GM23338 (cell line): Measurements from ENCODE around the gene ENTR1. TPM values are rescaled to one million over a fixed set of nuclear protein-coding genes. Genes with fewer than 3 reads are reported as not detected.

Experiments
- ATAC-seq: fragments of 200-7000 bp; cut with Tn5 transposase; 3 replicates; pipeline ENCODE4 v1.9.1; 2020
- DNase-seq: peaks from one replicate; pipeline ENCODE4 v3.0.0-alpha.2; 2015; ENCODE audit warnings: low spot score
- H2AFZ ChIP-seq: fragments of 200-600 bp; sonication (generic); 2 replicates; pipeline ENCODE4 v1.8.0; 2016; ENCODE audit warnings: antibody characterized with exemption, mild to moderate bottlenecking, moderate library complexity
- H3F3A ChIP-seq: fragments of 200-600 bp; sonication (generic); replicated peaks from 2 replicates; pipeline ENCODE4 v1.8.0; 2017; ENCODE audit warnings: antibody characterized with exemption, mixed run types, low read depth
- H3K27ac ChIP-seq: fragments of 200-600 bp; sonication (generic); 2 replicates; pipeline ENCODE4 v1.6.1; 2016; ENCODE audit warnings: low read depth
- H3K27me3 ChIP-seq: fragments of 200-600 bp; sonication (generic); 2 replicates; pipeline ENCODE4 v1.8.0; 2016; ENCODE audit warnings: mild to moderate bottlenecking, mixed run types, moderate library complexity; ENCODE audit not compliant: insufficient read depth
- H3K36me3 ChIP-seq: fragments of 200-600 bp; sonication (generic); 2 replicates; pipeline ENCODE4 v1.8.0; 2016; ENCODE audit warnings: mild to moderate bottlenecking; ENCODE audit not compliant: insufficient read depth
- H3K4me1 ChIP-seq: fragments of 200-600 bp; sonication (generic); 2 replicates; pipeline ENCODE4 v1.8.0; 2016; ENCODE audit warnings: mild to moderate bottlenecking, moderate library complexity; ENCODE audit not compliant: insufficient read depth
- H3K4me2 ChIP-seq: fragments of 200-600 bp; sonication (generic); 2 replicates; pipeline ENCODE4 v1.7.1; 2017; ENCODE audit warnings: mixed run types
- H3K4me3 ChIP-seq: fragments of 200-600 bp; sonication (generic); 2 replicates; pipeline ENCODE4 v1.6.1; 2016; ENCODE audit warnings: mixed run types
- H3K79me2 ChIP-seq: fragments of 200-600 bp; sonication (generic); replicated peaks from 2 replicates; pipeline ENCODE4 v1.8.0; 2017; ENCODE audit warnings: mild to moderate bottlenecking; ENCODE audit not compliant: insufficient read depth
- H3K9me2 ChIP-seq: fragments of 200-600 bp; sonication (generic); 2 replicates; pipeline ENCODE4 v1.8.0; 2017; ENCODE audit not compliant: insufficient read depth
- H4K20me1 ChIP-seq: fragments of 200-600 bp; sonication (generic); replicated peaks from 2 replicates; pipeline ENCODE4 v1.8.0; 2017; ENCODE audit warnings: mild to moderate bottlenecking; ENCODE audit not compliant: insufficient read depth
- H3K27ac Mint-ChIP-seq: 2 replicates; pipeline ENCODE4 v1.8.0; 2020; ENCODE audit warnings: inconsistent platforms, mild to moderate bottlenecking, moderate library complexity, mixed read lengths
- H3K27me3 Mint-ChIP-seq: 3 replicates; pipeline ENCODE4 v1.8.0; 2022; ENCODE audit warnings: low read depth, mild to moderate bottlenecking, moderate library complexity, mixed read lengths, inconsistent platforms; ENCODE audit not compliant: insufficient read depth, poor library complexity
- H3K36me3 Mint-ChIP-seq: 3 replicates; pipeline ENCODE4 v1.8.0; 2021; ENCODE audit warnings: low read depth, mild to moderate bottlenecking, inconsistent platforms, moderate library complexity, mixed read lengths
- H3K4me1 Mint-ChIP-seq: 3 replicates; pipeline ENCODE4 v1.8.0; 2020; ENCODE audit warnings: mild to moderate bottlenecking, inconsistent platforms, mixed read lengths
- H3K4me3 Mint-ChIP-seq: 3 replicates; pipeline ENCODE4 v1.8.0; 2021; ENCODE audit warnings: moderate library complexity, mild to moderate bottlenecking, inconsistent platforms, mixed read lengths
- H3K9me3 Mint-ChIP-seq: 3 replicates; pipeline ENCODE4 v1.8.0; 2020; ENCODE audit warnings: moderate library complexity, mild to moderate bottlenecking, inconsistent platforms, mixed read lengths
- STAT1 ChIP-seq: IDR thresholded peaks from one replicate; pipeline ENCODE4 v1.6.1; 2016; ENCODE audit warnings: antibody characterized with exemption; ENCODE audit not compliant: unreplicated experiment
- ZNF114 ChIP-seq: fragments of 250-450 bp; sonication (Bioruptor Pico); IDR thresholded peaks from 2 replicates; pipeline ENCODE4 v1.5.0; 2020; ENCODE audit warnings: mild to moderate bottlenecking, moderate library complexity
- ZNF331 ChIP-seq: fragments of 250-450 bp; sonication (Bioruptor Pico); IDR thresholded peaks from 2 replicates; pipeline ENCODE4 v1.5.0; 2020; ENCODE audit warnings: low read depth, mild to moderate bottlenecking, moderate library complexity
- polyA plus RNA-seq: library from polyadenylated mRNA; unstranded; fragments of >200 nt; fragmentation: Nextera tagmentation; extraction: Ambion mirVana; gene quantifications from 2 replicates; pipeline ENCODE4 v1.2.1, GENCODE V29; 2016
- total RNA-seq: library from RNA; depleted of rRNA; stranded (reverse); fragments of >200 nt; shearing (Covaris generic); gene quantifications from 2 replicates; pipeline ENCODE4 v1.2.3, GENCODE V29; 2014
- TF ChIP-seq, protein P1 (sequence below): IDR thresholded peaks from one replicate; pipeline ENCODE4 v1.6.1; 2018; ENCODE audit warnings: antibody characterized with exemption; ENCODE audit not compliant: unreplicated experiment
- TF ChIP-seq, protein P2 (sequence below): fragments of 250-450 bp; sonication (Bioruptor Pico); IDR thresholded peaks from 2 replicates; pipeline ENCODE4 v1.5.0; 2020; ENCODE audit warnings: mild to moderate bottlenecking, moderate library complexity

The ENTR1 gene
- total and polyA plus RNA-seq, 2 experiments from 2014 or later: 25.6 to 91.9 TPM

DNA sequence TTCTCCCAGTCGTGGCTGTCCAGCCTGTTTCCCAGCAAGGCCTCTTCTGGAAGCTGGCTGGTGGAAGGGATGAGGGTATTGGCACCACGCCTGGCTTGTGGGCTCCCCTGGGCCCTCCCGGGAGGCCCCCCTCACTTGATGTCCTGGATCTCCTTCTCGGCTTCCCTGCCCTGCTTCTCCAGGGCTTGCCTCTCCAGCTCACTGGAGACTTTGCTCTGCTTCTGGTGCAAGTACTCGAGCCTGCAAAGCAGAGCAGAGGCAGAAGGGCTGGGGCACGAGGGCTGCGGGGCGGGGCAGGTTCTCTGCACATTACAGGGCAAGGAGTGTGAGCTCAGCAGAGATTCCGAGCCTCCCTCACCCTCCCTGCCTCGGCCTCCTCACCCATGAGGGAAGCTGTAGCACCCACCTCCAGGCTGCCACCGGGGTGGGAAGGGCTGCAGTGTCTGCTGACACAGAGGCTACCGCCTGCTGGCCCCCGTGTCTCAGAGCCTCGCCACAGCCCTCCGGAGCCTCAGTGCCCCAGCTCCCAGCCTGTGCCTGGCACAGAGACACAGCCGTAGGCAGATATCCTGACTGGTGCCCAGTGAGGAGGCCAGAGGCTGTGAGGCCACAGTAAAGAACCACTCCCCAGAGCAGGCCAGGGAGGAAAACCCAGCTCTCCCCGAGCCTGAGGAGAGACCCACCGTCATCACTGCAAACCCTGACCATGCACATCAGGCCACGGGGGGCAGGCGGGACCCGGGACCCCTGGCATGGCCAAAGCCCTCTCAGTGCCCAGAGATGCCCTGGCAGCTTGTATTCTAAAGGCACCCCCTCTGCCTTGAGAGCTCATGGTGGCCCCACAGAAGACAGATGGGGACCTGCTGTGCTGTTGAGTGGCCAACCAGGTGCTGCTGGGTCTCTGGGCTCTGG, 17.6 kb downstream of the ENTR1 start:
- H3K27me3 ChIP-seq: no peaks in the 10 kb centered on the region
- DNase-seq (no peak), ATAC-seq (no peak)
- peaks cover 22% of the 10 kb centered on the region for H3K36me3 ChIP-seq
- H4K20me1 ChIP-seq: peaks cover 17% of the 10 kb centered on the region
- H3K9me2 ChIP-seq: no peaks in the 10 kb centered on the region
- Mint-ChIP-seq H3K36me3 (peaks cover 70% of the 10 kb centered on the region), H3K9me3 (no peaks in the 10 kb centered on the region), H3K4me3 (no peak overlapping the region), H3K27ac (no peak overlapping the region), H3K4me1 (no peaks in the 10 kb centered on the region), H3K27me3 (no peaks in the 10 kb centered on the region)
- H3F3A ChIP-seq: 0 out of 2 replicates have a peak, but pooled peaks cover 4% of the 10 kb centered on the region
- no peak overlapping the region for H3K4me3 ChIP-seq
- no peaks in the 10 kb centered on the region for H3K4me1 ChIP-seq
- TF ChIP-seq ZNF114 (no peak), ZNF331 (CRISPR knock-in tag) (no peak), STAT1 (no peak)
- TF ChIP-seq, protein P1, sequence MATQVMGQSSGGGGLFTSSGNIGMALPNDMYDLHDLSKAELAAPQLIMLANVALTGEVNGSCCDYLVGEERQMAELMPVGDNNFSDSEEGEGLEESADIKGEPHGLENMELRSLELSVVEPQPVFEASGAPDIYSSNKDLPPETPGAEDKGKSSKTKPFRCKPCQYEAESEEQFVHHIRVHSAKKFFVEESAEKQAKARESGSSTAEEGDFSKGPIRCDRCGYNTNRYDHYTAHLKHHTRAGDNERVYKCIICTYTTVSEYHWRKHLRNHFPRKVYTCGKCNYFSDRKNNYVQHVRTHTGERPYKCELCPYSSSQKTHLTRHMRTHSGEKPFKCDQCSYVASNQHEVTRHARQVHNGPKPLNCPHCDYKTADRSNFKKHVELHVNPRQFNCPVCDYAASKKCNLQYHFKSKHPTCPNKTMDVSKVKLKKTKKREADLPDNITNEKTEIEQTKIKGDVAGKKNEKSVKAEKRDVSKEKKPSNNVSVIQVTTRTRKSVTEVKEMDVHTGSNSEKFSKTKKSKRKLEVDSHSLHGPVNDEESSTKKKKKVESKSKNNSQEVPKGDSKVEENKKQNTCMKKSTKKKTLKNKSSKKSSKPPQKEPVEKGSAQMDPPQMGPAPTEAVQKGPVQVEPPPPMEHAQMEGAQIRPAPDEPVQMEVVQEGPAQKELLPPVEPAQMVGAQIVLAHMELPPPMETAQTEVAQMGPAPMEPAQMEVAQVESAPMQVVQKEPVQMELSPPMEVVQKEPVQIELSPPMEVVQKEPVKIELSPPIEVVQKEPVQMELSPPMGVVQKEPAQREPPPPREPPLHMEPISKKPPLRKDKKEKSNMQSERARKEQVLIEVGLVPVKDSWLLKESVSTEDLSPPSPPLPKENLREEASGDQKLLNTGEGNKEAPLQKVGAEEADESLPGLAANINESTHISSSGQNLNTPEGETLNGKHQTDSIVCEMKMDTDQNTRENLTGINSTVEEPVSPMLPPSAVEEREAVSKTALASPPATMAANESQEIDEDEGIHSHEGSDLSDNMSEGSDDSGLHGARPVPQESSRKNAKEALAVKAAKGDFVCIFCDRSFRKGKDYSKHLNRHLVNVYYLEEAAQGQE: no peak
- TF ChIP-seq, protein P2, sequence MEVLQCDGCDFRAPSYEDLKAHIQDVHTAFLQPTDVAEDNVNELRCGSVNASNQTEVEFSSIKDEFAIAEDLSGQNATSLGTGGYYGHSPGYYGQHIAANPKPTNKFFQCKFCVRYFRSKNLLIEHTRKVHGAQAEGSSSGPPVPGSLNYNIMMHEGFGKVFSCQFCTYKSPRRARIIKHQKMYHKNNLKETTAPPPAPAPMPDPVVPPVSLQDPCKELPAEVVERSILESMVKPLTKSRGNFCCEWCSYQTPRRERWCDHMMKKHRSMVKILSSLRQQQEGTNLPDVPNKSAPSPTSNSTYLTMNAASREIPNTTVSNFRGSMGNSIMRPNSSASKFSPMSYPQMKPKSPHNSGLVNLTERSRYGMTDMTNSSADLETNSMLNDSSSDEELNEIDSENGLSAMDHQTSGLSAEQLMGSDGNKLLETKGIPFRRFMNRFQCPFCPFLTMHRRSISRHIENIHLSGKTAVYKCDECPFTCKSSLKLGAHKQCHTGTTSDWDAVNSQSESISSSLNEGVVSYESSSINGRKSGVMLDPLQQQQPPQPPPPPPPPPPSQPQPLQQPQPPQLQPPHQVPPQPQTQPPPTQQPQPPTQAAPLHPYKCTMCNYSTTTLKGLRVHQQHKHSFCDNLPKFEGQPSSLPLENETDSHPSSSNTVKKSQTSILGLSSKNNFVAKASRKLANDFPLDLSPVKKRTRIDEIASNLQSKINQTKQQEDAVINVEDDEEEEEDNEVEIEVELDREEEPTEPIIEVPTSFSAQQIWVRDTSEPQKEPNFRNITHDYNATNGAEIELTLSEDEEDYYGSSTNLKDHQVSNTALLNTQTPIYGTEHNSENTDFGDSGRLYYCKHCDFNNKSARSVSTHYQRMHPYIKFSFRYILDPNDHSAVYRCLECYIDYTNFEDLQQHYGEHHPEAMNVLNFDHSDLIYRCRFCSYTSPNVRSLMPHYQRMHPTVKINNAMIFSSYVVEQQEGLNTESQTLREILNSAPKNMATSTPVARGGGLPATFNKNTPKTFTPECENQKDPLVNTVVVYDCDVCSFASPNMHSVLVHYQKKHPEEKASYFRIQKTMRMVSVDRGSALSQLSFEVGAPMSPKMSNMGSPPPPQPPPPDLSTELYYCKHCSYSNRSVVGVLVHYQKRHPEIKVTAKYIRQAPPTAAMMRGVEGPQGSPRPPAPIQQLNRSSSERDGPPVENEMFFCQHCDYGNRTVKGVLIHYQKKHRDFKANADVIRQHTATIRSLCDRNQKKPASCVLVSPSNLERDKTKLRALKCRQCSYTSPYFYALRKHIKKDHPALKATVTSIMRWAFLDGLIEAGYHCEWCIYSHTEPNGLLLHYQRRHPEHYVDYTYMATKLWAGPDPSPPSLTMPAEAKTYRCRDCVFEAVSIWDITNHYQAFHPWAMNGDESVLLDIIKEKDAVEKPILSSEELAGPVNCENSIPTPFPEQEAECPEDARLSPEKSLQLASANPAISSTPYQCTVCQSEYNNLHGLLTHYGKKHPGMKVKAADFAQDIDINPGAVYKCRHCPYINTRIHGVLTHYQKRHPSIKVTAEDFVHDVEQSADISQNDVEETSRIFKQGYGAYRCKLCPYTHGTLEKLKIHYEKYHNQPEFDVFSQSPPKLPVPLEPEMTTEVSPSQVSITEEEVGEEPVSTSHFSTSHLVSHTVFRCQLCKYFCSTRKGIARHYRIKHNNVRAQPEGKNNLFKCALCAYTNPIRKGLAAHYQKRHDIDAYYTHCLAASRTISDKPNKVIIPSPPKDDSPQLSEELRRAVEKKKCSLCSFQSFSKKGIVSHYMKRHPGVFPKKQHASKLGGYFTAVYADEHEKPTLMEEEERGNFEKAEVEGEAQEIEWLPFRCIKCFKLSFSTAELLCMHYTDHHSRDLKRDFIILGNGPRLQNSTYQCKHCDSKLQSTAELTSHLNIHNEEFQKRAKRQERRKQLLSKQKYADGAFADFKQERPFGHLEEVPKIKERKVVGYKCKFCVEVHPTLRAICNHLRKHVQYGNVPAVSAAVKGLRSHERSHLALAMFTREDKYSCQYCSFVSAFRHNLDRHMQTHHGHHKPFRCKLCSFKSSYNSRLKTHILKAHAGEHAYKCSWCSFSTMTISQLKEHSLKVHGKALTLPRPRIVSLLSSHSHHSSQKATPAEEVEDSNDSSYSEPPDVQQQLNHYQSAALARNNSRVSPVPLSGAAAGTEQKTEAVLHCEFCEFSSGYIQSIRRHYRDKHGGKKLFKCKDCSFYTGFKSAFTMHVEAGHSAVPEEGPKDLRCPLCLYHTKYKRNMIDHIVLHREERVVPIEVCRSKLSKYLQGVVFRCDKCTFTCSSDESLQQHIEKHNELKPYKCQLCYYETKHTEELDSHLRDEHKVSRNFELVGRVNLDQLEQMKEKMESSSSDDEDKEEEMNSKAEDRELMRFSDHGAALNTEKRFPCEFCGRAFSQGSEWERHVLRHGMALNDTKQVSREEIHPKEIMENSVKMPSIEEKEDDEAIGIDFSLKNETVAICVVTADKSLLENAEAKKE (CRISPR knock-in tag): no peak
- no peak overlapping the region for H3K27ac ChIP-seq
- H3K79me2 ChIP-seq: peaks cover 14% of the 10 kb centered on the region
- H3K4me2 ChIP-seq: no peak overlapping the region
- no peak overlapping the region for H2AFZ ChIP-seq
